Measurements from ENCODE around the gene SERPINH1.

SERPINH1 gene

GRCh38 chr11:75532200-75533048 is 29.6 kb upstream of the SERPINH1 start:
- DNase-seq (ENCODE audit: low read depth, low spot score), result peak; percentile 48

GRCh38 chr11:75533896-75534258 is 28.2 kb upstream of the SERPINH1 start:
- no peak for DNase-seq (ENCODE audit: low read depth, low spot score)

GRCh38 chr11:75534259-75535069 is 27.6 kb upstream of the SERPINH1 start:
- no peak for DNase-seq (ENCODE audit: low read depth, low spot score)

DNA sequence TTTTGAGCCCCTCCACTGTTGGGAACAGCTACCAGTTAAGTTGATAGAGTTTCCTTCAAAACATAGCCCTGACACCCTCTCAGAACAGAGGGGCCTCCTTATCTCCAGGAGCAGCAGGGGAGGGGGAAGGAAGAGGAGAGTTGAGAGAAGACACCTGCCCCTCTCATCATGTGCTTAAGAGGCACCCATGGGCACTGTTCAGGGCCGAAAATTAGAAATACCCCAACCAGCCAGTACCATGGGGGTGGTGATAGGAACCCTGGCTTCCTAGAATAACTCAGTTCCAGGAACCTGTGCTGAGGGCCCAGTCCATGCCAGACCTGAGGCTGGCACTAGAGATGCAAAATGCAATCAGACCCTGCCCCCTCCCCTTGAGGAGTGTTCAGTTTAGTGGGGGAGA is 27.0 kb upstream of the SERPINH1 start:
- DNase-seq (ENCODE audit: low read depth, low spot score), result no peak

DNA sequence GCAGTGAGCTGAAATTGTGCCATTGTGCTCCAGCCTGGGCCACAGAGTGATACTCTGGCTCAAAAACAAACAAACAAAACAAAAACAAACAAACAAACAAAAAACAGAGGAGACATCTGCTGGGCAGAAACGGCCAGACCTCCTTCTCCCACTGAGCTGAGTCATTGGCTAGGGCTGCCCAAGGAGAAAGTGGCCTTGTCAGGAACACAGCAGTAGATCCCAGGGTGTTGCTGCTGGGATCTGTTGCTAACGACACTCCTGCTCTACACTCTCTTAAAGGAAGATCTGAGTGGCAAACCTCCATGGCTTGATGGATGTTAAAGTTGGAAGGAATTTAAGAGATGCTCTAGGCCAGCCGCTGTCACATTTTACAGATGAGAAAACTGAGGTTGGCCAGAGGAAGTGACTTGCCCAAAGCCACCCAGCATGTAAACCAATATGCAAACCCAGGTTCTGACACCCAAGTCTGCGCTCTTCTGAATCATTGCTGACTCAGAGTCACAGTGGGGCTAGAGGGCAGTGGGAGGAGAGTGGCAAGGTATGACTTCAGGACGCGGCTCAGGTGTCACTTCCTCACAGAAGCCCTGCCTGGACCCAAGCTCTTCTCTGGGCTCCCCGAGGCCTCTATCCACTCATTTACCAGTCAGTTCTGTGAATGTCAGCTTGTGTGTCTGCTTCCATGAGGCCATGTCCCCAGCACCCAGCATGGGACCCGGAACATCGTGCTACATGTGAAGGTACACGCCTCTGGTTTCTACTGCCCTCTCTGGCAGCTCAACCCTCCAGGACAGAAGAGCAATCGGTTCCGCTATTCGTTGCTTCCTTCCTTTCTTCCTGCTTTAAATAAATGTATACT is 25.0 kb upstream of the SERPINH1 start:
- DNase-seq (ENCODE audit: low read depth, low spot score), result no peak

GRCh38 chr11:75537740-75538139 is 24.3 kb upstream of the SERPINH1 start:
- no peak for DNase-seq (ENCODE audit: low read depth, low spot score)

DNA sequence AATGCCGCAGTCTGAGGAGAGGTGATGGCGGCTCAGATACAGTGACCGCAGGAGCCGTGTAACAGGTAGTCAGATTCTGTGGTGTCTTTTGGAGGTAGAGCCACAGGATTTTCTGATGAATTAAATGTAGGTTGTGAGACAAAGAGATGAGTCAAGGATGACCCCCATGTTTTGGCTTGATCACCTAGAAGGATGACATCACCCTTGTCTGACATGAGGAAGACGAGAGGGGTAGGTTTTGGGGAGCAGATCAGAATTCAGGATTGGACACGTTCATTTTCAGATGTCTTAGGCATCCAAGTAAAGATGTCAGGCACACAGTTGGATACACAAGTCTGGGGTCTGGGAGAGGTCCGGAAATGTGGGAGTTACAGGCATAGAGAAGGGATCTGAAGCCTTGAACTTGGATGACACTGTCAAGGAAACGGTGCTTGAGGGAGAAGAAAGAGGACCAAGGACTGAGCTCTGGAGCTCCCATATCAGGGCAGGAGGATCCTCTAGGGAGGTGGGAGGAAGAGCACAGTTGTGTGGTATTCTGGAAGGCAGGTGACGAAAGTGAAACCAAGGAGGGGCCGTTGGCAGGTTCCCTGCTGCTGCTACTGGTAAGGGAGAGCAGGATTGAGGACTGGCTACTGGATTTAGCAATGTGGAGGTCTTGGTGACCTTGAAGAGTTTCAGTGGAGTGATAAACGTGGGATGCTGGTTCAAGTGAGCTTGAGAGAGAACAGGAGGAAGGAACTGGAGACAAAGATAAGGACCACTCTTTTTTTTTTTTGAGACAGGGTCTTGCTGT is 23.7 kb upstream of the SERPINH1 start:
- DNase-seq (ENCODE audit: low read depth, low spot score), result no peak

GRCh38 chr11:75539459-75540334 is 22.4 kb upstream of the SERPINH1 start:
- no peak for DNase-seq (ENCODE audit: low read depth, low spot score)

- DNase-seq (ENCODE audit: low read depth, low spot score), result no peak
Measured at GRCh38 chr11:75541193-75542087, 20.6 kb upstream of the SERPINH1 start.

DNA sequence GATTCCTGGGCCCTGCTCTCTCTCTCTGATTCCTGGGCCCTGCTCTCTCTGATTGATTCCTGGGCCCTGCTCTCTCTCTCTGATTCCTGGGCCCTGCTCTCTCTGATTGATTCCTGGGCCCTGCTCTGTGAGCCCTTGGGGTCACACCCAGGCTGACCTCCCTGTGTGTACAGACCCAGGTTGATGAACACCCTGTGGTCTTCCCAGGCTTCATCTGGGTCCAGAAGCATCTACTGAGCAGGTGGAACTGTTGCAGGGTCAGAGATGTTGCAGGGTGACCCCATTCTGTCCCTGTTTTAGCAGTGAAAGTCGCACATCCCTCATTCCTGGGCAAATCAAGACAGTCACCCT is 20.0 kb upstream of the SERPINH1 start:
- no peak for DNase-seq (ENCODE audit: low read depth, low spot score)

DNA sequence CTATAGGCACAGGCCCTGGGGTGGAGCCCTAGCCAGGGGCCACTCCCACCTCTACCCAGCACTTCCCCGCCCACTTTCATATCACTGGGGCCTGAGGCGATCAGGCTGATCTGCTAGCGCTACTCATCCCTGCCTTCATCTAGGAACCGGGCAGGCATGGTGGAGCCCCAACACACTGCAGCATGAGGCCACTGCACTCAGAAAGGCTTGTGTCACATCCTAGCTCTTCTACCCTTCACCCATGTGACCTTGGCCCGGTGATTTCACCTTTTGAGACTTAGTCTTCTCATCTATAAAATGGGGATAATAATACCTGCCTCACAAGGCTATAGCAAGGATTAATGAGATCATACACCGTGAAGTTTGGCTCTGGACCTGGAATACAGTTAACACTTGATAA is 18.2 kb upstream of the SERPINH1 start:
- no peak for DNase-seq (ENCODE audit: low read depth, low spot score)

GRCh38 chr11:75547177-75547576 is 14.9 kb upstream of the SERPINH1 start:
- DNase-seq (ENCODE audit: low read depth, low spot score), result no peak

DNA sequence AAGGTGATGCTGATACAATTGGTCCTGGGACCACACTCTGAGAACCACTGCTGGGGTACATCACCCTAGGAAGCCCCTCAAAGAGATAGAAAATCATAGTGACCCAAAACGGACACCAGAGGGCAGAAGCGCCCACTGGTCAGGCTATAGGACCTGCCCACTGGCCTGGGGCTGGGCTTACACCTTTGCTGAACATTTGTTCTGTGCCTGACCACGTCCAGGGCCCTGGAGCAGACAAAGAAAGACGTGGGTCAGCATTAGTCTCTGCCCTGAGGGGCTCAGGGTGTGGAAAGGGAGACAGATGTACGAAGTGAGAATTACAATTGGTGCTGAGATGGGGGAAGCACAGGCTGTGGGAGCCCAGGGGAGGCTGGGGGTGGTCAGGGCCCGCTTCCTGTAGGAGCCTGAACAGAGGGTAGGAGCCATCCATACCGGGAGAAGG is 14.4 kb upstream of the SERPINH1 start:
- no peak for DNase-seq (ENCODE audit: low read depth, low spot score)

- DNase-seq (ENCODE audit: low read depth, low spot score), result no peak
Measured at GRCh38 chr11:75548595-75549272, 13.3 kb upstream of the SERPINH1 start.

GRCh38 chr11:75549370-75549958 is 12.6 kb upstream of the SERPINH1 start:
- no peak for DNase-seq (ENCODE audit: low read depth, low spot score)

DNA sequence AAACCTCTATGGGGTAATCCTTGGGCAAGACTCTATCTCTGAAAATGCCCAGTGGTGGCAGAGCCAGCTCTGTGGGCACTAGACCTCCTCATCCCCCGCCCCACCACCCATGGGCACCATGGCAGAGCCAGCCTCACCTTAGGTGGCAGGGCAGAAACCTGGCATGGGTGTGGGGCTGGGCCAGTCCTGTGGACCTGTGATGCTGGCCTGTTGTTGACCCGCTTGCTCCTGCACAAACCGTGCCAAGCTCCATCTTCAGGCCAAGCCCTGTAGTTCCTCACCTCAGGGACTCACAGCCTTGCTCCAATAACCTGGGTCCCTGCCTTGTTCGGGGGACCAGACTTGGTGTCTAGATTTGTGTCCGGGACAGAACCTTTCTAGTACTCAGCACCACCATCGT is 8.9 kb upstream of the SERPINH1 start:
- DNase-seq (ENCODE audit: low read depth, low spot score), result no peak

- no peak for DNase-seq (ENCODE audit: low read depth, low spot score)
Measured at GRCh38 chr11:75553889-75554257, 8.2 kb upstream of the SERPINH1 start.
